ENCODE data around the gene DNAH12.
A peak's percentile ranks its signal among the peaks of the same experiment; 100 is the strongest.

Gene DNAH12

DNA sequence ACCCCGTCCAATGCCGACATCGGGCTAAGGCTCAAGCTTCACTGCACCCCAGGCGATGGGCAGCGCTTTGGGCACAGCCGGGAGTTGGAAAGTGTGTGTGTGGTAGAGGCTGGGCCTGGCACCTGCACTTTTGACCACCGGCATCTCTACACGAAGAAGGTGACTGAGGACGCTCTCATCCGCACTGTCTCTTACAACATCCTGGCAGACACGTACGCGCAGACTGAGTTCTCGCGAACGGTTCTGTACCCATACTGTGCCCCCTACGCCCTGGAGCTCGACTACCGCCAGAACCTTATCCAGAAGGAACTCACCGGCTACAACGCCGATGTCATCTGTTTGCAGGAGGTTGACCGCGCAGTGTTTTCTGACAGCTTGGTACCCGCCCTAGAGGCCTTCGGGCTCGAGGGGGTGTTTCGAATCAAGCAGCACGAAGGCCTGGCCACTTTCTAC is 13.0 kb upstream of the DNAH12 start:
- TF ChIP-seq, protein P1, sequence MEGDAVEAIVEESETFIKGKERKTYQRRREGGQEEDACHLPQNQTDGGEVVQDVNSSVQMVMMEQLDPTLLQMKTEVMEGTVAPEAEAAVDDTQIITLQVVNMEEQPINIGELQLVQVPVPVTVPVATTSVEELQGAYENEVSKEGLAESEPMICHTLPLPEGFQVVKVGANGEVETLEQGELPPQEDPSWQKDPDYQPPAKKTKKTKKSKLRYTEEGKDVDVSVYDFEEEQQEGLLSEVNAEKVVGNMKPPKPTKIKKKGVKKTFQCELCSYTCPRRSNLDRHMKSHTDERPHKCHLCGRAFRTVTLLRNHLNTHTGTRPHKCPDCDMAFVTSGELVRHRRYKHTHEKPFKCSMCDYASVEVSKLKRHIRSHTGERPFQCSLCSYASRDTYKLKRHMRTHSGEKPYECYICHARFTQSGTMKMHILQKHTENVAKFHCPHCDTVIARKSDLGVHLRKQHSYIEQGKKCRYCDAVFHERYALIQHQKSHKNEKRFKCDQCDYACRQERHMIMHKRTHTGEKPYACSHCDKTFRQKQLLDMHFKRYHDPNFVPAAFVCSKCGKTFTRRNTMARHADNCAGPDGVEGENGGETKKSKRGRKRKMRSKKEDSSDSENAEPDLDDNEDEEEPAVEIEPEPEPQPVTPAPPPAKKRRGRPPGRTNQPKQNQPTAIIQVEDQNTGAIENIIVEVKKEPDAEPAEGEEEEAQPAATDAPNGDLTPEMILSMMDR (IDR thresholded peaks at IDR 0.05; ENCODE audit: low read depth, low read length, poor library complexity, severe bottlenecking), result no peak
- no peak for TF ChIP-seq EZH2phosphoT487 (IDR thresholded peaks at IDR 0.05; ENCODE audit: borderline replicate concordance, low read length)
- Histone ChIP-seq H3K27ac (ENCODE audit: low read depth, low read length) (peak overlapping the region; percentile 85), H3K36me3 (ENCODE audit: control insufficient read depth, low read length) (peaks cover 58% of the 10 kb centered on the region), H3F3A (ENCODE audit: control insufficient read depth, insufficient read depth) (no peaks in the 10 kb centered on the region), H3K4me3 (ENCODE audit: low read length) (peak overlapping the region; percentile 99), H4K20me1 (ENCODE audit: control insufficient read depth, insufficient read depth, low read depth, low read length) (peaks cover 11% of the 10 kb centered on the region), H3K4me2 (ENCODE audit: low read length) (peak overlapping the region; percentile 96), H3K9me2 (replicated peaks; ENCODE audit: control insufficient read depth, low read length) (no peaks in the 10 kb centered on the region), H3K79me2 (ENCODE audit: control insufficient read depth, low read length) (peaks cover 77% of the 10 kb centered on the region), H3K4me1 (ENCODE audit: control insufficient read depth, low read length) (peaks cover 26% of the 10 kb centered on the region), H3K9me3 (ENCODE audit: control insufficient read depth, insufficient read depth, low read length) (no peaks in the 10 kb centered on the region), H3K27me3 (ENCODE audit: control insufficient read depth, low read length) (no peaks in the 10 kb centered on the region)

DNA sequence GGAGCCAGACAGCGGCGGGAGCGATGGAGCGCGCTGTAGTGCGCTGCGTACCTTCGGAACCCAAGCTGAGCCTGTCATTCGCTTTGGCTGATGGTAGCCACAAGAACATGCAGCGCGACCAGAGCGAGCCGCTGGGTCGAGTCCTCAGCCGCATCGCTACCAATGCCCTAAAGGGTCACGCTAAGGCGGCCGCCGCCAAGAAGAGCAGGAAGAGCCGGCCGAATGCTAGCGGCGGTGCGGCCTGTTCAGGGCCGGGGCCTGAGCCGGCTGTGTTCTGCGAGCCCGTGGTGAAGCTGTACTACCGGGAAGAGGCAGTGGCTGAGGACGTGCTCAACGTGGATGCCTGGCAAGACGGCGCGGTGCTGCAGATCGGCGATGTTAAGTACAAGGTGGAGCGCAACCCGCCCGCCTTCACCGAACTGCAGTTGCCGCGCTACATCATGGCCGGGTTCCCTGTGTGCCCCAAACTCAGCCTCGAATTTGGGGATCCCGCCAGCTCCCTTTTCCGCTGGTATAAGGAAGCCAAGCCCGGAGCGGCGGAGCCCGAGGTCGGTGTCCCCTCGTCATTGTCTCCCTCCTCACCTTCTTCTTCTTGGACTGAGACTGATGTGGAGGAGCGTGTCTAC is 12.4 kb upstream of the DNAH12 start:
- Histone ChIP-seq H3K27ac (ENCODE audit: low read depth, low read length) (peak overlapping the region; percentile 85), H3F3A (ENCODE audit: control insufficient read depth, insufficient read depth) (no peaks in the 10 kb centered on the region), H3K4me3 (ENCODE audit: low read length) (peak overlapping the region; percentile 99), H3K4me2 (ENCODE audit: low read length) (peak overlapping the region; percentile 96), H4K20me1 (ENCODE audit: control insufficient read depth, insufficient read depth, low read depth, low read length) (peaks cover 11% of the 10 kb centered on the region), H3K9me3 (ENCODE audit: control insufficient read depth, insufficient read depth, low read length) (no peaks in the 10 kb centered on the region), H3K9me2 (replicated peaks; ENCODE audit: control insufficient read depth, low read length) (no peaks in the 10 kb centered on the region), H3K79me2 (ENCODE audit: control insufficient read depth, low read length) (peaks cover 71% of the 10 kb centered on the region), H3K27me3 (ENCODE audit: control insufficient read depth, low read length) (no peaks in the 10 kb centered on the region), H3K36me3 (ENCODE audit: control insufficient read depth, low read length) (peaks cover 53% of the 10 kb centered on the region), H3K4me1 (ENCODE audit: control insufficient read depth, low read length) (peaks cover 26% of the 10 kb centered on the region)
- TF ChIP-seq, protein P1 (IDR thresholded peaks at IDR 0.05; ENCODE audit: low read depth, low read length, poor library complexity, severe bottlenecking), result no peak
- TF ChIP-seq EZH2phosphoT487 (IDR thresholded peaks at IDR 0.05; ENCODE audit: borderline replicate concordance, low read length), result peak; percentile 39; the same call in 1 of the 2 replicates

DNA sequence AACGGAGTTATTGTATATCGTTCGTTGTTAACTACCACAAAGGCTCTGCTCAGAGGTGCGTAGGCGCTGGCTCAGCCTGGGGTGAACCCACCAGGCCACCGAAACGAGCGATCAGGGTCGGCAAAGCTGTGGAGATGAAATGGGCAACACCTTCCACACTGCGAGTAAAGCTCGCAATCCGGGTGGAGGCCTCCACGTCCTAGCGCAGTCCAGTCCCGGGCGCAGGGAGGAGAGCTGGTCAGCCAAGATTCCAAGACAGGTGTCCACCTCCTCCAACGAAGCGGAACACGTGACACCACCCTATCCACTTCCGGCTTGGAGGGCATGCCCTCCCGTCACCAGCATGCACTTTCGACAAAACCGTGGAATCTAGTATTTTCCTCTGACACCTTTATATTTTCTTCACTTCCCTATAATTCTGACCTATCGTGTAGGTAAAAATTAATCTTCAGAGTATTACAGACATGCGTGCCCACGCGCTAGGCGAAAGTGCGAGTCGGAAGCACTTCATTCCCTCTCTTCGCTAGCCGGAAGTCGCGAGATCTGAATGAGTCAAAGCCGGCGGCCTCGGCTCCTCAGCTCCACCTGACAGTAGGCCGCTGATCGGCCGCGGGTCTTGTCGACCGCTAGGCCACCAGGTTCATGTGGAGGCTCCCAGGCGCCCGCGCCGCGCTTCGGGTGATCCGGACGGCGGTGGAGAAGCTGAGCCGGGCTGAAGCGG is 11.8 kb upstream of the DNAH12 start, which contains the start of gene PDE12:
Gene PDE12 (plus strand): TSS at position 537 of the 721 bp plus-strand sequence. CDS start 106 bp downstream, at position 643.
- Histone ChIP-seq H3K9me3 (ENCODE audit: control insufficient read depth, insufficient read depth, low read length) (no peaks in the 10 kb centered on the region), H4K20me1 (ENCODE audit: control insufficient read depth, insufficient read depth, low read depth, low read length) (peaks cover 11% of the 10 kb centered on the region), H3K27me3 (ENCODE audit: control insufficient read depth, low read length) (no peaks in the 10 kb centered on the region), H3K4me2 (ENCODE audit: low read length) (peak within 1 kb of the TSS; percentile 96), H3F3A (ENCODE audit: control insufficient read depth, insufficient read depth) (no peaks in the 10 kb centered on the region), H3K79me2 (ENCODE audit: control insufficient read depth, low read length) (peaks cover 65% of the 10 kb centered on the region), H3K27ac (ENCODE audit: low read depth, low read length) (peak within 1 kb of the TSS; percentile 85), H3K36me3 (ENCODE audit: control insufficient read depth, low read length) (peaks cover 48% of the 10 kb centered on the region), H3K9me2 (replicated peaks; ENCODE audit: control insufficient read depth, low read length) (no peaks in the 10 kb centered on the region), H3K4me3 (ENCODE audit: low read length) (peak within 1 kb of the TSS; percentile 99), H3K4me1 (ENCODE audit: control insufficient read depth, low read length) (peaks cover 24% of the 10 kb centered on the region)
- TF ChIP-seq, protein P1 (IDR thresholded peaks at IDR 0.05; ENCODE audit: low read depth, low read length, poor library complexity, severe bottlenecking), result no peak
- no peak for TF ChIP-seq EZH2phosphoT487 (IDR thresholded peaks at IDR 0.05; ENCODE audit: borderline replicate concordance, low read length)

All from DOHH2 (cell line).